Coronary artery (tissue), 2 donors: ENCODE measurements around the gene PINLYP.
"Not testable (repeated sequence)": the region's sequence is repeated elsewhere in the genome, so short reads cannot be mapped to it uniquely, and the experiment has no call there.

Experiments
- DNase-seq: peaks from one replicate; pipeline ENCODE4 v3.0.0-alpha.2; 2017; ENCODE audit warnings: low spot score
- H3K27ac ChIP-seq, 2 donors: fragments of 200-600 bp; sonication (generic); one replicate each; pipeline ENCODE4 v1.5.1; 2016 to 2019
- H3K4me3 ChIP-seq: fragments of 200-600 bp; sonication (generic); 2 replicates; pipeline ENCODE4 v1.5.1; 2016; ENCODE audit warnings: mild to moderate bottlenecking, moderate library complexity
- TF ChIP-seq, protein P1 (sequence below): fragments of 200-600 bp; sonication (generic); IDR thresholded peaks from one replicate; pipeline ENCODE4 v1.5.1; 2019; ENCODE audit warnings: antibody characterized with exemption

The PINLYP gene

GRCh38 chr19:43582495-43582894 lies 6.9 kb downstream of the PINLYP start:
- H3K27ac ChIP-seq, result no peak overlapping the region
- TF ChIP-seq, protein P1, sequence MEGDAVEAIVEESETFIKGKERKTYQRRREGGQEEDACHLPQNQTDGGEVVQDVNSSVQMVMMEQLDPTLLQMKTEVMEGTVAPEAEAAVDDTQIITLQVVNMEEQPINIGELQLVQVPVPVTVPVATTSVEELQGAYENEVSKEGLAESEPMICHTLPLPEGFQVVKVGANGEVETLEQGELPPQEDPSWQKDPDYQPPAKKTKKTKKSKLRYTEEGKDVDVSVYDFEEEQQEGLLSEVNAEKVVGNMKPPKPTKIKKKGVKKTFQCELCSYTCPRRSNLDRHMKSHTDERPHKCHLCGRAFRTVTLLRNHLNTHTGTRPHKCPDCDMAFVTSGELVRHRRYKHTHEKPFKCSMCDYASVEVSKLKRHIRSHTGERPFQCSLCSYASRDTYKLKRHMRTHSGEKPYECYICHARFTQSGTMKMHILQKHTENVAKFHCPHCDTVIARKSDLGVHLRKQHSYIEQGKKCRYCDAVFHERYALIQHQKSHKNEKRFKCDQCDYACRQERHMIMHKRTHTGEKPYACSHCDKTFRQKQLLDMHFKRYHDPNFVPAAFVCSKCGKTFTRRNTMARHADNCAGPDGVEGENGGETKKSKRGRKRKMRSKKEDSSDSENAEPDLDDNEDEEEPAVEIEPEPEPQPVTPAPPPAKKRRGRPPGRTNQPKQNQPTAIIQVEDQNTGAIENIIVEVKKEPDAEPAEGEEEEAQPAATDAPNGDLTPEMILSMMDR, result no peak
- DNase-seq, result no peak
- H3K4me3 ChIP-seq, result no peak overlapping the region

GRCh38 chr19:43584484-43584883 lies 8.9 kb downstream of the PINLYP start:
- H3K4me3 ChIP-seq, result no peak overlapping the region
- H3K27ac ChIP-seq, result no peak overlapping the region
- no peak for DNase-seq
- TF ChIP-seq, protein P1, result no peak

- Histone ChIP-seq H3K27ac (no peak overlapping the region), H3K4me3 (no peak overlapping the region)
- no peak for DNase-seq
- TF ChIP-seq, protein P1, result no peak
Measured at GRCh38 chr19:43586346-43586745, 10.7 kb downstream of the PINLYP start.

GRCh38 chr19:43587029-43587428 lies 11.4 kb downstream of the PINLYP start:
- not testable (repeated sequence) for H3K4me3 ChIP-seq, H3K27ac ChIP-seq, DNase-seq

DNA sequence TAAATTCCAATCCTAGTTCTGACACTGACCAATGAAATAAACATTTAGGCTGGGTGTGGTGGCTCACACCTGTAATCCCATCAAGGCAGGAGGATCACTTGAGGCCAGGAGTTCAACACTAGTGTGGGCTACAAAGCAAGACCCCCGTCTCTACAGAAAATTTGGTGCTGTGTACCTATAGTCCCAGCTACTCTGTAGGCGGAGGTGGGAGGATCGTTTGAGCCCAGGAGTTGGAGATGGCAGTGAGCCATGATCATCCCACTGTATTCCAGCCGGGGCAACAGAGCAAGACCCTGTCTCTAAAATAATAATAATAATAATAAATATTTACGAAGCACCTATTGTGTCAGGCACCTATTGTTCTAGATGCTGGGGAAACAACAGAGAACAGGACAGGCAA lies 13.7 kb downstream of the PINLYP start:
- TF ChIP-seq, protein P1, result no peak
- DNase-seq, result no peak
- no peak overlapping the region for H3K27ac ChIP-seq
- no peak overlapping the region for H3K4me3 ChIP-seq

- TF ChIP-seq, protein P1, result no peak
- no peak for DNase-seq
- no peak overlapping the region for H3K4me3 ChIP-seq
- H3K27ac ChIP-seq, result no peak overlapping the region
Measured at GRCh38 chr19:43589678-43590077, 14.1 kb downstream of the PINLYP start.

DNA sequence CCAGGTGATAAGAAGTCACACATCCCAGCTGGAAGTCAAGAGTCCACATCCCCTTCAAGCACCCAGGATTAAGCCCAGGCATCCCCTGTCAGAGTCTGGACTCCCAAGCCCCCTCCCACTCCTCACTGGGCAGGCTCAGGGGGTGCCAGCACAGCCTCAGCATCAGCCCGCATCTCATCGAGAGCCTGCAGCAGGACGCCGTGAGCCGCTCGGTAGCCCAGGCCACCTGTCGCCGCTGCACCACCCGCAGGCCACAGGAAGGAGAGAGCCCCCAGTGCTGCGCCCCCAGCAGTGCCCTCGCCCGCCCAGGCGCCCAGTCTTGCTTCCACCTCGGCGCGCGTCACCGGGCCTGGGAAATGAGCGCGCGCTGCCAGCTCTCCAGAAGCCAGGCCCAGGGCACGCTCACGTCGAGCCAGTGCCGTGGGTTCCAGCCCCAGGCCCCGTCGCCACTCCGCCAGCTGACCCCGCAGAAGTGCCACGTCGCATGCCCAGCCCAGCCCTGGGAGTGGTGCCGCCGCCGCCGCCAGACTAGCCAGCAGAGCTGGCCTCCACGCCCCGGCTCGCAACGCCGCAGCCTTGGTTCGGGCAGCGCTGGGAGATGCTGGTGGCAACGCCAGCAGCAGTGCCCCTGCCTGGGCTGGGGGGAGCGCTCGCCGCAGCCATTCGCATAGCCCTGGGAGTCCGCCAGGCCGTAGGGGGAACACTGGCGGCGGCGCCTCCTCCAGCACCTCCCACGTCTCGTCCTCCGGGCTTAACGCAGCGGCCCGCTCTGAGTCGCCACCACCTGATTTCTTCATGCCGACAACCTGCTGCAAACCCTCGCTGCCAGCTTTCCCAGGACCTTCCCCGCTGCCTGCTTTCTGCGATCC lies 16.5 kb downstream of the PINLYP start:
- TF ChIP-seq, protein P1, result no peak
- no peak overlapping the region for H3K27ac ChIP-seq
- no peak overlapping the region for H3K4me3 ChIP-seq
- no peak for DNase-seq
